GM19467 (cell line): ENCODE results near the gene KRR1.
"Not testable (repeated sequence)": the region's sequence is repeated elsewhere in the genome, so short reads cannot be mapped to it uniquely, and the experiment has no call there.

Source experiments
- ATAC-seq: cut with Tn5 transposase; IDR thresholded peaks from one replicate; pipeline ENCODE4 v1.9.1; 2021; ENCODE audit warnings: mild to moderate bottlenecking, moderate library complexity; ENCODE audit not compliant: unreplicated experiment

Gene KRR1

DNA sequence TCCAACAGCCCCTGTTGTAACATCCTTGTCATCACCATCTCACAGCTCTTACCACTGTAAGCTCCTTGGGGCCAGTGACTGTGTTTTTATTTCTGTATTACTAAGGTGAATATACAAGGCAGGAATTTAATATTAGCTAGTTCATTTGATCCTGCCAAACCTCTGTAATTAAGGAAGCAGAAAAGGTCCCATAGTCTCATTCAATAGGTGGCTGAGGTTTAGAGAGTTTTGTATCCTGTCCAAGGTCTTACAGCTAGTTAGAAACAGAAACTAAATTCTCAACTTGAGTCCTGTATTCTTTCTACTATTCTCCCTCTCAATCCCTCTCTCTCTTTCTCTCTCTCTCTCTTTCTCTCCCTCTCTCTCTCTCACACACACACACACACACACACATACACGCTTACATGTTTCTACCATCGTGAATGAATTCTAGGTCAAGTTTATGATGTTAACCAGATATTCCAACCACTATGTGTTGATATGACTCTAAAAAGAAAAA is 31.4 kb downstream of the KRR1 start:
- peak; percentile 40 for ATAC-seq

DNA sequence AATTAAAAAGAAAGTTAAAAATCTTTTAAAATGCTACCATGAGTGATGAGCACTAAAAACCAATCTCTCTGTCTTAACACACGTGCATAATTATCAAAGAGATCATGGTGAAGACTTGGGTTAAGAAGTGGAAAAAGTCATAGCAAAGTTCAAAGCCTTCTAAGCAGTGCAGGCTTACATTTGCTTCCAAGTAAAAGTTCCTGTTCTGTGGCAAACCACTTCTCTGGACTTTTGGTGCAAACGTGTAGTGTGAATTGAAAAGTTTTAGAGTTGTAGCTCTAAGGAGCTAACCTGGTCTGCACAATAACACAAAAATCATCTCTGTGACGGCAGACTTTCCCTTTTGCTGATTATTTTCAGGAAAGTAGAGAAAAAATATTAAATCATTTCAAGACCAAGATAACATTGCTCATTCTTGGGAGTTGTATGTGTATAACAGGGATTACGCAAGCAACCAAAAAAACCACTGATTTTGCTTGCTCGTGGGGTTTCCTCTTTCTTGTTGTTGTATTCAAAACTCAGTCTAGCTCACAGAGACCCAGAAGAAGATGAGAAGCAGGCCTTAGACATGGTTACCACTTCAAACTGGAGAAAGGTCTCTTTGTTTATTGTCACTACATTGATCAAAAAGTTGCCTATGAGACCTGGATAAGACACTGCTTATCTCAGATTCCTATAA is 33.2 kb downstream of the KRR1 start:
- ATAC-seq: peak; percentile 23

DNA sequence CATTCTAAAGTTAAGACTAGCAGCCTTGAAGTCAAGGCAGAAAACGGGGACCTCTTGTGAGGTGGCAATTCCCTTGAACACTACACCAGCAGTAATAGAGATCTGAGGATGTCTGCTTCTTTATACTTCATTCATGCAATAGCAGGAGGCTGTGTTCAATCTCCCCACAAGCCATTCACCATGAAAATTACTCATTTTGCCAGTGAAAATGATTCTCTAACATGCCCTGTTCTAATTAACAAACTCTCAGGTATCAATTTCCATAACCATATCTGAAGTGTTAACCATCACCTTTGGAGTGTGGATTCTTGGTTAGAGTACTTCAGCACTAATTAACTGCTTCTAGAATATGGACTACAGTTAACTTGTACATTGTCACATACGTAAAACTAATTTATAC is 34.3 kb downstream of the KRR1 start:
- no peak for ATAC-seq

DNA sequence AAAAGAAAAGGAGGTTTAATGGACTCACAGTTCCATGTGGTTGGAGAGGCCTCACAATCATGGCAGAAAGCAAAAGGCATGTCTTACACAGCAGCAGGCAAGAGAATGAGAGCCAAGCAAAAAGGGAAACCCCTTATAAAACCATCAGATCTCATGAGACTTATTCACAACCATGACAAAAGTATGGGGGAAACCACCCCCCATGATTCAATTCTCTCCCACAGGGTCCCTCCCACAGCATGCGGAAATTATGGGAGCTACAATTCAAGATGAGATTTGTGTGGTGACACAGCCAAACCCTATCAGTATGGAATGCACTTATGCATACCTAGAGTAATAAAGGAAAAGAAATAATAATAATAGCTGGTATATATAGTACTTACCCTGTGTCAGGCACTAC is 35.3 kb downstream of the KRR1 start:
- ATAC-seq: no peak

DNA sequence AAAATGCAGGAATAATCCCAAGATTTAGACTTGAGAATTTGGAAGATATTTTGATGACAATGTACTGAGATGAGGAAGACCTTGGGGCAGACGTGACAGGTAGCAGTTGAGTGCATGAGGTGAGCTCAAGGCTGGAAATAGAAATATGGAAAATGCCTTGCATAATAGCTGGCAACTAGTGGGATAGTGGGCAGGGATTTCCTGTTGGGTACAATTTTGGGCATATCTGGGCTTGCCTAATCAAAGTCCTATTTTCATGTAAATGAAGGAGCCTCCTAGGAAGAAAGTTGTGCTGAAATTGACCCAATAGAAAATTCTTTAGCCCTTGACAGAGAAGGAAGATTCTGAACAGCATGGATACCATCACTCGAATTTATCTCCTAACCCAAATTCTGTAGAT is 37.3 kb downstream of the KRR1 start:
- no peak for ATAC-seq

DNA sequence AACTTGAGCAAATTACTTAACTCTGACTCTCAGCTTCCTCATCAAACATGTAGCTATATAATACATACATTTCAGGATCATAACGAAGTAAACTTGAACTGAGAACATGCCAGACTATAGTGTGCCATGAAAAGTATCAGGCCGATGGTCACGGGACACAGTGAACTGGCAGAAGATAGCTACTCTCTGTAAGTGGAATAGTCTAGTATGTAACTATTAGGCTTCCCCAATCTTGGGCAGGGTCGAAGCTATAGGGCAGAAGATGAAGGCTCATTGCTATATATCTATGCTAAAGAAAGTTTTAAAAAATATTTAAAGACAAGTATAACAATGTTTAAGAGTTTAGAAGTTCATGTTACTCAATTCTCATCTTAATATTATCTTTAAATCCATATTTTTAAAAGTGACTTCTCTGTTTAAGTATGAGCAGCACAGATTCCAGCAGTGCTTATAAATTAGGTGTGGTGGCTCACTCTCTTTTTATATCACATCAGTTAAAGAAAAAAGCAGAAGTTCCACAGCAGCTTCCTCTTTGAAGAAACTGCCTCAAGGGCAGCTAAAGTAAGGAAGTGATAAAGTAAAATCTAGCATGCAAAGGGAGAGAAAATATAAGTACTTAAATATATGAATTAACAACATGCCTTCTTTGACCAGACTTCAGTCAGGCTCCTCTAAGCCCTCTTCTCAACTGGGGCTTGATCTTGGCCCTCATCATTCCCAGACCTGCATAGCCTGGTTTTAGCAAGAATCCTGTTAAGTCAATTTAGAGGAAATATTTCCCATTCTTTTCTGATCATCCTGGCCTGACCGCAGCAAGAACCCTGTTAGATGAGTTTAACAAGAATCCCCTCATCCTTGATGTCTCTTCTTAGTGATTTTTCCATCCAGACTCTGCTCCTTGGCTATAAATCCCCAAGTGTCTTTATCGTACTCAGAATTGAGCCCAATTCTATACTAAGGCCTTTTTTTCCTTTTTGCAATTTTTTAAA is 39.2 kb downstream of the KRR1 start:
- ATAC-seq: no peak

DNA sequence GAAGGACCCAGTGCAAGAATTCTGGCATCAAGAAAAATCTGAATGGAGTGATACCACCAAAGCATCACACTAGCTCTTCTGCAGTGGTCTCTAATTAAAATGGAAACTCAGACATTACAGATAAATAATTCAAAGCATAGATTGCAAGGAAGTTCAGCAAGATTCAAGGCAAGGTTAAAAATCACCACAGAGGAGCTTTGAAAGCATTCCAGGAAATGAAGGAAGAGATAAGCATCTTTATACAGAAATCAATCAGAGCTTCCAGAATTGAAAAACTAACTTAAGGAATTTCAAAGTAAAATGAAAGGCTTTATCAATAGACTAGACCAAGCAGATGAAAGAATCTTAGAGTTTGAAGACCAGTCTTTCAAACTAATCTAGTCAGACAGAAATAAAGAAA is 51.2 kb downstream of the KRR1 start:
- ATAC-seq: no peak

DNA sequence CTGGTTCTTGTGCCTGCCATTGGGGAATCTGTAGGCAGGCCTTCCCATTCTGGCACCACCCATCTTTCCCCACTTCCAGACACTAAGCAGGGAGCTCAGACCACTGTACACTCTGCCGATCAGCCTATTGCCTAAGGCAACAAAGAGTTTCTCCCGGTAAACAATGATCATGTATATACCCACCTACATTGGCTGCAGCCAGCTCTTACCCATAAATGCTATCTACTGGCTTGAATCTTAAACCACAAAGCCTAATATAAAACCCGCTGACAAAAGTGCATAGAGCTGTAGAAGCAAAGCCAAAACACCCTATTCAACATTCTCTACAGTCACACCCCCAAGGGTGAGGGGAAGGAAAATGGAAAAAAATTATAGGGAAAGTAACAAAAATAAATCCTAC is 51.7 kb downstream of the KRR1 start:
- no peak for ATAC-seq

DNA sequence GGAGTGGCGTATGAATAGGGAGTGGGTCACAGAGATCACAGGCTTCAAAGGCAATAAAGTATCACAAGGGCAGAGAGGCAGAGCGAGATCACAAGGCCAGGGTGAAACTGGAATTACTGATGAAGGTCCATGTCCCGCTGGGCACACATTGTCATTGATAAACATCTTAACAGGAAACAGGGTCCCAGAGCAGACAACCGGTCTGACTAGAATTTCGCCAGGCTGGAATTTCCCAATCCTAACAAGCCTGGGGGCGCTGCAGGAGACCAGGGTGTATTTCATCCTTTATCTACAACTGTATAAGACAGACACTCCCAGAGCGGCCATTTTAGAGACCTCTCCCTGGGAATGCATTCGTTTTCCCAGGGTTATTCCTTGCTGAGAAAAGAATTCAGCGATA is 53.5 kb downstream of the KRR1 start:
- not testable (repeated sequence) for ATAC-seq

DNA sequence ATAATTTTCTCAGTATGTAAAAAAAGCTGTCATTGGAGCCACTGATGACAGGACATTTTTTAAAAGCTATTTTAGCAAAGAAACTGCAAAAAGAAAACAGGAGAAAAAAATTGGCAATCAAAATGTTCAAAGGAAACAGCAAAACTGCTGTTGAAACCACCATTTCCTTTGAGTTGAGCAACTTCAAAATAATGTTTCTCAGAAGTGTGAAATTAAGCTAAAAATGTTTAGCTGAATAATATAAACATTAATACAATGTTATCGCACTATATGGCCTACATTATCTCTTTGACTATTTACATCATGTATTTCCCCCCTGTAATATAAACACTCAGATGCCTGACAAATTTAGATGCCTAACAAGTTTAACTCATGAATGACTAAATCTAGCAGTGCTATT is 54.2 kb downstream of the KRR1 start:
- ATAC-seq: no peak

DNA sequence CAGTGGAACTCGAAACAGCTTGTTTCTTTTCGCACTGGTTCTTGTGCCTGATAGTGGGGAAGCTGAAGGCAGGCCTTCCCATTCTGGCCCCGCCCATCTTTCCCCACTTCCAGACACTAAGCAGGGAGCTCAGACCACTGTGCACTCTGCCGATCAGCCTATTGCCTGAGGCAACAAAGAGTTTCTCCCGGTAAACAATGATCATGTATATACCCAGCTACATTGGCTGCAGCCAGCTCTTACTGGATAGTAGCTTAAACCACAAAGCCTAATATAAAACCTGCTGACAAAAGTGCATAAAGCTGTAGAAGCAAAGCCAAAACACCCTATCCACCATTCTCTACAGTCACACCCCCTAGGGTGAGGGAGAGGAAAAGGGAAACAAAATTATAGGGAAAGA is 55.6 kb downstream of the KRR1 start:
- ATAC-seq: no peak

DNA sequence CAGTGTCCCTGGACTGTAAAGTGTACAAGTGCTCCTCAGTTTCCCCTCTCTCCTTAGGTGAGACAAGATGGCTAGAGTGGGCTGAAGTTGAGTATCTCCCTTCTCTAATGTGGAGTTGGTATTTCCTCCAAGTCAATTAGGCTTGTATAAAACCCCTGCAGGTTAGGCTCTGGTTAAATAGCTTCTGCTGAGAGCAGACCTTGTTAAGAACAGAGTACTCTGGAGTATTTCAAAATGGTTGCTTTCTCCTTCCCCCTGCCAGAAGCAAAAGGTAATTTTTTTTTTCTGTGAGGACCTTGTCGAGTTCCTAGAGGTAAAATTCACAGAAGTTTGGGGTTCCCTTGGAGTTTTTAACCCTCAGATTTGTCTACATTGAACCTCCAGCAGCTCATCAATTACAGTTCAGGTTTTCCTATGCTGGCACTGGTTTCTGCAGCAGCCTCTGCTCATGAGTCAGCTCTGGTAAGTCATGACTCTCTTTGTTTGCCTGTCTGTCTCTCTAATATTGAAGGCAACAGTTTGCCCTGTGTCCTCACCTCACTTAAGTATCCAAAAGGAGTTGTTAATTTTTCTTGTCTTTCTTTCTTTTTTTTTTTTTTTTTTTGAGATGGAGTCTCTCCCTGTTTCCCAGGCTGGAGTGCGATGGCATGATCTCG is 58.6 kb downstream of the KRR1 start:
- no peak for ATAC-seq

DNA sequence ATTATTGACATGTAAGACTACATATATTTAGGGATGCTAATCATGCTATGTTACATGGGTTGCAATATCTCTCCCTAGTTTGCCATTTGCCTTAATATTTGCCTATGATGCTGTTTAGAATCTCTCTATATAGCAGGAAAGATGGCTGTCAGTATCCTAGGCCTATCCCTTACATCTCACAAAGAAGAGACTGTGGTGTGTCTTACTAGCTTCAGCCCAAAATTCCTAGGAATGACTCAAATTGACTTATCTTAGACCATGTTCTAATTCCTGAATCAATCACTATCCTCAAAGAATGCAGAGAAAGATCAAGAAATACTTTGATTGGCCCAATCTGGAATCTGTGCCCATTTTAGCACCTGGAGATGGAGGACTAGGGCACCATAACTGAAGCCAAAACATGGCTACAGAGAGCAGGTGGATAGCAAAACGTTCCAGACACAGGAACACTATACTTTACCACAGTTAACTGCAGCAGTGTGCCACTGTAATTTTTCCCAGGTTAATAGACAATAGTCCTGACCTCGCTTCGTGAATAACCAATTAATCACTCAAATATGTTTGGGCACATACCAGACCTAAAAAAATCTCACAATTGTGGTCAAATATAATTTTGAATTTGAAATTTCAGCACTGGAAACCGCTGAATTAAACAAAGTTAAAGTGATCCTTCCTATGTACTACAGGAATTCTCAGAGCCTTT is 63.6 kb downstream of the KRR1 start:
- no peak for ATAC-seq

DNA sequence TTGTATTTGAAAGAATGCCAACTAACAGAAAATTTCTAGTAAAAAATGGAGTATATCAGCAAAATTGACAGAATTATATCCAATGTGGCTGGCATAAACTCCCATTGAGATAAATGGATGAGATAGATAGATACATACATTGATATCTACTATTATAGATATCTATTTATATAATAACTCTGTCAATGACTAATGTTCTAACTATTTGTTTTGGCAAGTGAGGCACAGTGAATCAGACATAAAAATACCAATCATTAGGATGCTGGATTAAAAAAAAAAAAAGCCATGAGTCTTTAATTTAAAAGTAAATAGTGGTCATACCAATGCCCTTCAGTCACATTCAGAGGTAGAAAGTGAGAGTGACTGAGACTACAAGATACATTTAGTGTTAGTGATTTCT is 64.6 kb downstream of the KRR1 start:
- no peak for ATAC-seq

DNA sequence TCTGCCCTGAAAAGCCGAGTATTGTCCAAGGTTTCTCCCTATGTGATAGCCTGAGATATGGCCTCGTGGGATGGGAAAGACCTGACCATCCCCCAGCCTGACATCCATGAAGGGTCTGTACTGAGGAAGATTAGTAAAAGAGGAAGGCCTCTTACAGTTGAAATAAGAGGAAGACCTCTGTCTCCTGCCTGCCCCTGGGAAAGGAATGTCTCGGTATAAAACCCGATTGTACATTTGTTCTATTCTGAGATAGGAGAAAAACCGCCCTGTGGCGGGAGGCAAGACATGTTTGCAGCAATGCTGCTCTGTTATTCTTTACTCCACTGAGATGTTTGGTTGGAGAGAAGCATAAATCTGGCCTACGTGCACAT is 66.3 kb downstream of the KRR1 start:
- not testable (repeated sequence) for ATAC-seq

DNA sequence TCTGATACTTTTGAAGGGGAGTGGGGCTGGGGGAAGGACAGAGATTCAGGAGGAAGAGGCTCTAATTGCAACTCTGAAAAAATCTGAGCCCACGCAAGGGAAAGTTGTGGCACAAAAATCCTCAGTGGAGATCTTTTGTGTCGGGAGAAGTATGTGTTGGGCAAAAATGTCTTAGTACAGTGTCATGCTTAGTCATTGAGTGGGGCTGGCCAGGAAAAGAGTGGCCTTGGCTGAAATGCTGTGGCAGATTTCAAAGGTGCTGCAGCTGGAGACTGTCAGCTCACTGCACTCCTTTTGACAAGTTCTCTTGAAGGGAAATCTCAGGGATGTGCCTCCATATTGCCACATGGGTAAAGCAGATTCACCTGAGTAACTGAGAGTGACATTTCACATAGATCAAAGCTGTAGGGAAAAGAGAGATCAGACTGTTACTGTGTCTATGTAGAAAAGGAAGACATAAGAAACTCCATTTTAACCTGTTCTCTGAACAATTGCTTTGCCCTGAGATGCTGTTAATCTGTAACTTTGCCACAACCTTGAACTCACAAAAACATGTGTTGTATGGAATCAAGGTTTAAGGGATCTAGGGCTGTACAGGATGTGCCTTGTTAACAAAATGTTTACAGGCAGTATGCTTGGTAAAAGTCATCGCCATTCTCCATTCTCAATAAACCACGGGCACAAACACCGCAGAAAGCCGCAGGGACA is 66.8 kb downstream of the KRR1 start:
- no peak for ATAC-seq

DNA sequence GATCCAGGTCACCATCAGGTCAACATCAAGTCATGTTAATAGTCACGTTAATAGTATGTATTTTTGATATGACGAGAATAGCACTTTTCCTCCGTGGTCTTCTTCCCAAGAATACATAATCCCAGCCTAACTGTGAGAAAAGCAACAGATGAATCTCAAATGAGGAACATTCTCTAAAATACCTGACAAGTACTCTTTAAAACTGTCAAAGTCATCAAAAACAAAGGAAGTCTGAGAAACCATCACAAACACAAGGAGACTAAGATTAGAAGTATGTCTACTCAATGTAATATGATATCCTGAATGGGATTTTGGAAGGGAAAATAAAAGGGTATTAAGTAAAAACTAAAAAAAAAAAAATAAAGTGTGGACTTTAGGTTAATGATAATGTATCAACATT is 67.7 kb downstream of the KRR1 start:
- no peak for ATAC-seq

DNA sequence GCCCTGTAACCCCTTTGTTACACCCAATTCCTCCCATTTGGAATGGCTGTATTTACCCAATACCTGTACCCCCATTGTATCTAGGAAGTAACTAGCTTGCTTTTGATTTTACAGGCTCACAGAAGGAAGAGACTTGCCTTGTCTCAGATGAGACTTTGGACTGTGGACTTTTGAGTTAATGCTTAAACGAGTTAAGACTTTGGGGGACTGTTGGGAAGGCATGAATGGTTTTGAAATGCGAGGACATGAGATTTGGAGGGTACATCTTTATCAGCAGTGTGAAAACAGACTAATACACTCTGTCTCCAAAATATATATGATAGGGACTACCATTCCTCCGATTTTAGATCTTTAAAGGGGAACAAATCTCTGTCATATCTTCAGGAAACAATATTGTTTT is 69.0 kb downstream of the KRR1 start:
- not testable (repeated sequence) for ATAC-seq

DNA sequence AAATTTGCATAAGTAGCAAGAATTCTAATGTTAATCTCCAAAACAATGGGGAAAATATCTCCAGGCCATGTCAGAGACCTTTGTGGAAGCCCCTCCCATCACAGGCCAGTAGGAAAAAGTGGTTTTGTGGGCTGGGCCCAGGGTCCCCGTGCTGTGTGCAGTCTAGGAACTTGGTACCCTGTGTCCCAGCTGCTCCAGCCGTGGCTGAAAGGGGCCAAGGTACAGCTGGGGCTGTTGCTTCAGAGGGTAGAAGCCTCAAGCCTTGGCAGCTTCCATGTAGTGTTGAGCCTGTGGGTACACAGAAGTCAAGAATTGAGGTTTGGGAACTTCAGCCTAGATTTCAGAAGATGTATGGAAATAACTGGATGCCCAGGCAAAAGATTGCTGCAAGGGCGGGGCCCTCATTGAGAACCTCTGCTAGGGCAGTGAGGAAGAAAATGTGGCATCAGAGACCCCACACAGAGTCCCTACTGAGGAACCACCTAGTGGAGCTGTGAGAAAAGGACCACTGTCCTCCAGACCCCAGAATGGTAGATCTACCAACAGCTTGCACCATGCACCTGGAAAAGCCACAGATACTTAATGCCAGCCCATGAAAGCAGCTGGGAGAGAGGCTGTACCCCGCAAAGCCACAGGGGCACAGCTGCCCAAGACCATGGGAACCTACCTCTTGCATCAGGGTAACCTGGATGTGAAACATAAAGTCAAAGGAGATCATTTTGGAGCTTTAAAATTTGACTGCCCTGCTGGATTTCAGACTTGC is 69.5 kb downstream of the KRR1 start:
- not testable (repeated sequence) for ATAC-seq
